ENCODE data around the gene FILIP1L.

GRCh38 chr3:99892332-99892731 lies 222.0 kb downstream of the FILIP1L start:
- TF ChIP-seq, protein P1, sequence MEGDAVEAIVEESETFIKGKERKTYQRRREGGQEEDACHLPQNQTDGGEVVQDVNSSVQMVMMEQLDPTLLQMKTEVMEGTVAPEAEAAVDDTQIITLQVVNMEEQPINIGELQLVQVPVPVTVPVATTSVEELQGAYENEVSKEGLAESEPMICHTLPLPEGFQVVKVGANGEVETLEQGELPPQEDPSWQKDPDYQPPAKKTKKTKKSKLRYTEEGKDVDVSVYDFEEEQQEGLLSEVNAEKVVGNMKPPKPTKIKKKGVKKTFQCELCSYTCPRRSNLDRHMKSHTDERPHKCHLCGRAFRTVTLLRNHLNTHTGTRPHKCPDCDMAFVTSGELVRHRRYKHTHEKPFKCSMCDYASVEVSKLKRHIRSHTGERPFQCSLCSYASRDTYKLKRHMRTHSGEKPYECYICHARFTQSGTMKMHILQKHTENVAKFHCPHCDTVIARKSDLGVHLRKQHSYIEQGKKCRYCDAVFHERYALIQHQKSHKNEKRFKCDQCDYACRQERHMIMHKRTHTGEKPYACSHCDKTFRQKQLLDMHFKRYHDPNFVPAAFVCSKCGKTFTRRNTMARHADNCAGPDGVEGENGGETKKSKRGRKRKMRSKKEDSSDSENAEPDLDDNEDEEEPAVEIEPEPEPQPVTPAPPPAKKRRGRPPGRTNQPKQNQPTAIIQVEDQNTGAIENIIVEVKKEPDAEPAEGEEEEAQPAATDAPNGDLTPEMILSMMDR (IDR thresholded peaks at IDR 0.05; ENCODE audit: borderline replicate concordance, extremely low read depth, low read length, poor library complexity, severe bottlenecking), result no peak
- TF ChIP-seq EZH2 (IDR thresholded peaks at IDR 0.05; ENCODE audit: borderline replicate concordance, low read depth, low read length, severe bottlenecking), result no peak
